Measurements from ENCODE around the gene COX10. TPM values are rescaled to one million over a fixed set of nuclear protein-coding genes. Genes with fewer than 3 reads are reported as not detected.

The COX10 gene
- total RNA-seq, 1 donor from 2014 or later, result 24.8 TPM

- no peak for DNase-seq (ENCODE audit: low read depth)
- no peak overlapping the region for H3K4me3 ChIP-seq (ENCODE audit: low read depth, low read length)
- no peak for TF ChIP-seq CTCF (conservative IDR thresholded peaks at IDR 0.05; ENCODE audit: low read depth, low read length)
These were observed 132.0 kb downstream of the COX10 start for GRCh38 chr17:14201021-14201987.

GRCh38 chr17:14201988-14202380 lies 132.7 kb downstream of the COX10 start:
- H3K4me3 ChIP-seq (ENCODE audit: low read depth, low read length), result no peak overlapping the region
- no peak for DNase-seq (ENCODE audit: low read depth)
- no peak for TF ChIP-seq CTCF (conservative IDR thresholded peaks at IDR 0.05; ENCODE audit: low read depth, low read length)

GRCh38 chr17:14202388-14203166 lies 133.3 kb downstream of the COX10 start:
- DNase-seq (ENCODE audit: low read depth), result no peak
- H3K4me3 ChIP-seq (ENCODE audit: low read depth, low read length), result no peak overlapping the region
- no peak for TF ChIP-seq CTCF (conservative IDR thresholded peaks at IDR 0.05; ENCODE audit: low read depth, low read length)

GRCh38 chr17:14203388-14203787 lies 134.1 kb downstream of the COX10 start:
- H3K4me3 ChIP-seq (ENCODE audit: low read depth, low read length), result no peak overlapping the region
- no peak for DNase-seq (ENCODE audit: low read depth)
- TF ChIP-seq CTCF (conservative IDR thresholded peaks at IDR 0.05; ENCODE audit: low read depth, low read length), result peak; percentile 47

GRCh38 chr17:14204084-14204483 lies 134.8 kb downstream of the COX10 start:
- no peak for TF ChIP-seq CTCF (conservative IDR thresholded peaks at IDR 0.05; ENCODE audit: low read depth, low read length)
- H3K4me3 ChIP-seq (ENCODE audit: low read depth, low read length), result no peak overlapping the region
- DNase-seq (ENCODE audit: low read depth), result no peak

- H3K4me3 ChIP-seq (ENCODE audit: low read depth, low read length), result no peak overlapping the region
- no peak for TF ChIP-seq CTCF (conservative IDR thresholded peaks at IDR 0.05; ENCODE audit: low read depth, low read length)
- DNase-seq (ENCODE audit: low read depth), result no peak
These were observed 135.2 kb downstream of the COX10 start for GRCh38 chr17:14204546-14204945.

Data from epithelial cell of proximal tubule (primary cell).